Fibroblast of lung (primary cell): Measurements from ENCODE around the gene KIF26B. TPM values are rescaled to one million over a fixed set of nuclear protein-coding genes. Genes with fewer than 3 reads are reported as not detected.
A peak's percentile ranks its signal among the peaks of the same experiment; 100 is the strongest.

Experiments
- DNase-seq, 2 donors: peaks; one replicate each; pipeline versions ENCODE4 v3.0.0 to v3.0.0-alpha.2; 2010; ENCODE audit warnings: low read depth in 2 of 2
- H2AFZ ChIP-seq: 2 replicates; pipeline ENCODE4 v1.5.1; 2012; ENCODE audit warnings: low read length, control low read depth, inconsistent platforms
- H3K27ac ChIP-seq: 2 replicates; pipeline ENCODE4 v1.5.1; 2011; ENCODE audit warnings: low read length, control low read depth; ENCODE audit not compliant: insufficient read depth
- H3K27me3 ChIP-seq: 2 replicates; pipeline ENCODE4 v1.5.1; 2011; ENCODE audit warnings: mild to moderate bottlenecking, low read length; ENCODE audit not compliant: control insufficient read depth, insufficient read depth
- H3K36me3 ChIP-seq: 2 replicates; pipeline ENCODE4 v1.5.1; 2011; ENCODE audit warnings: low read length; ENCODE audit not compliant: control insufficient read depth, insufficient read depth
- H3K4me1 ChIP-seq: 2 replicates; pipeline ENCODE4 v1.5.1; 2011; ENCODE audit warnings: low read length; ENCODE audit not compliant: control insufficient read depth, insufficient read depth; ENCODE audit errors: extremely low read depth
- H3K4me2 ChIP-seq: 2 replicates; pipeline ENCODE4 v1.5.1; 2011; ENCODE audit warnings: low read length, control low read depth; ENCODE audit not compliant: insufficient read depth; ENCODE audit errors: extremely low read depth
- H3K4me3 ChIP-seq, 4 experiments: fragments of 200-600 bp in 1 of 4; sonication (generic) in 1 of 4; replicated peaks in 1 of 4; 2 replicates each; pipeline ENCODE4 v1.5.1; 2011 to 2016; ENCODE audit warnings: low read length in 4 of 4, low read depth in 3 of 4, mild to moderate bottlenecking in 3 of 4, control low read depth in 2 of 4, inconsistent platforms in 1 of 4, mixed read lengths in 1 of 4; ENCODE audit not compliant: insufficient read depth in 1 of 4; ENCODE audit errors: control extremely low read depth in 1 of 4
- H3K79me2 ChIP-seq: 2 replicates; pipeline ENCODE4 v1.5.1; 2012; ENCODE audit warnings: mild to moderate bottlenecking, low read length, inconsistent platforms; ENCODE audit not compliant: control insufficient read depth, insufficient read depth
- H3K9ac ChIP-seq: 2 replicates; pipeline ENCODE4 v1.5.1; 2011; ENCODE audit warnings: mild to moderate bottlenecking, low read length, control low read depth; ENCODE audit not compliant: insufficient read depth
- H3K9me3 ChIP-seq: 2 replicates; pipeline ENCODE4 v1.5.1; 2012; ENCODE audit warnings: low read depth, low read length; ENCODE audit not compliant: control insufficient read depth, insufficient read depth
- H4K20me1 ChIP-seq: 2 replicates; pipeline ENCODE4 v1.5.1; 2011; ENCODE audit warnings: low read length; ENCODE audit not compliant: control insufficient read depth, insufficient read depth; ENCODE audit errors: extremely low read depth
- EZH2 ChIP-seq: IDR thresholded peaks from 2 replicates; pipeline ENCODE4 v1.5.1; 2012; ENCODE audit warnings: low read length, control low read depth, mild to moderate bottlenecking; ENCODE audit errors: missing control alignments
- polyA plus RNA-seq, 2 donors: library from polyadenylated mRNA; depleted of rRNA in 1 of 2; stranded (reverse) in 1 of 2; unstranded in 1 of 2; fragments of >200 nt; gene quantifications; 2 replicates each; pipeline ENCODE4 v1.2.1, GENCODE V29; 2011 to 2012; ENCODE audit warnings: missing spikeins in 1 of 2
- total RNA-seq: library from RNA; depleted of rRNA; stranded (reverse); fragments of >200 nt; gene quantifications from 2 replicates; pipeline ENCODE4 v1.2.1, GENCODE V29; 2014
- TF ChIP-seq, protein P1 (sequence below), 2 donors: IDR thresholded peaks in 1 of 2; conservative IDR thresholded peaks in 1 of 2; 1 replicate in 1 of 2; 2 replicates in 1 of 2; pipeline ENCODE4 v1.5.1; 2011 to 2012; ENCODE audit warnings: low read length in 2 of 2, control low read depth in 1 of 2, inconsistent platforms in 1 of 2, low read depth in 1 of 2, mild to moderate bottlenecking in 1 of 2

The KIF26B gene
- total and polyA plus RNA-seq, 2 donors (not counting 1 experiment from before 2014, with no cell fraction given), result 5.3 to 6.1 TPM

DNA sequence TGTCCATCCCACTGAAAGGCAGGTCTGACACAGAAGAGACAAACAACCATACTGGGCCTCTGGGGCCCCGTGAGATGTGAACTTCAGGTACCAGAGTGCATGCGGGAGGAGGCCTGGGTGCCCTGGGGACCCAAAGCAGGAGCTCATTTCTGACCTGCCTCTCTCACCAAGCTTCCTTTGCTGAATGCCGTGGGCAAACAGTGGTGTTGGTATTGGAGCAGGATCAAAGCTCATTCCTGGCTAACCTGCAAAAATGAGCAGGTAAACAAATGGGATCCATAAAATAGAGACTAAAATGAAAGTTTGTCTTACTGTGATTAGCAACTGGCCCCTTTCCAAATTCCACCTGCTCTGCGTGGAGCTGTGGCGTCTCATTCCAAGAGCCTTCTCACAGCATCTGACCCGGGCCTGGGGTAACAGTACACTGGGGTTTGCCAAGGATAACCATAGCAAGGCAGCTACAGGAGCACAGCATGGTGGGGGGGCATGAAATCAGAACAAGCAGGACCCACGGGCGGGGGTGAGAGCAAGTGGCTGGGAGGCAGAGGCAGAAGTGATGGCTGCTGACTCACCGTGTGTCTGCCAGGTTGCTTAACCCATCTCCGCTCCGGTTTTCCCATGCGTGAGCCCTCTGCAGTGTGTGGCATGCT, 103.6 kb downstream of the KIF26B start:
- no peaks in the 10 kb centered on the region for H3K36me3 ChIP-seq
- H3K27me3 ChIP-seq, result no peaks in the 10 kb centered on the region

DNA sequence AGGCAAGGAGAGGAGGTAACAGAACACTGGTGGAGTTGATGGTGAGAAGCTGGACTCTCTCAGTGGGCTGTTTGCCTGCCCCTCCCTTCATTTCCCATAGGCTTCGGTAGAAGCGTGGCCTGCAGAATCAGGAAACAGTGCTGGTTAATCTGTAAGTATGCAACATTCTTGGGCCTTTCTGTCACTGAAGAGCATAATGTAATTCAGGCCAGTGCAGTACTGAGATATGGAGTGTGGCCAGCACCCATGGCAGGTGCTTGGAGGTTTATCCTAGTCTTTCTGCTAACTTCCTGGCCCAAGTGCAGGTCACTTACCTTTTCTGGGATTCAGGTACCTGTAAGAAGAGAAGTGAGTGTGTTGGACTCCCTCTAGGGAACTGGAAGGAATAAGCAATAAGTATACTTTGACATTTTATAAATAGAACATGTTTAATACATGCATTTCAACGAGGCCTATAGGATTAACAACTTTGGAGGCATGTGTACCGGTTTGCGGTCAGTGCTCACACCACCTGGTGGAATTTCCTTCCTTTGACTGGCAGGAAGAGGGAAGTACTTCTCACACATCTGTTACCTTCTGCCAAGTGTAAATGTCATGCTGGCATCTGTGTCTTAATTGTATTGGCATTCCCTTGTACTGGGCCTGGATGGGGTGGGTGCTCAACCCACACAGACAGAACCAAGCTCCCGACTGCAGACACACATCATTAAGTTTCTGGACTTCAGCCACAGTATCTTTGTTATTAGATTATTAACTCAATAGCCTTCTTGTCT, 105.5 kb downstream of the KIF26B start:
- no peak overlapping the region for H3K27ac ChIP-seq
- no peaks in the 10 kb centered on the region for H3K9me3 ChIP-seq
- no peak overlapping the region for H3K4me2 ChIP-seq
- H3K36me3 ChIP-seq, result no peaks in the 10 kb centered on the region
- peak in 1 of 2 donors; percentile 10 for DNase-seq
- TF ChIP-seq, protein P1, sequence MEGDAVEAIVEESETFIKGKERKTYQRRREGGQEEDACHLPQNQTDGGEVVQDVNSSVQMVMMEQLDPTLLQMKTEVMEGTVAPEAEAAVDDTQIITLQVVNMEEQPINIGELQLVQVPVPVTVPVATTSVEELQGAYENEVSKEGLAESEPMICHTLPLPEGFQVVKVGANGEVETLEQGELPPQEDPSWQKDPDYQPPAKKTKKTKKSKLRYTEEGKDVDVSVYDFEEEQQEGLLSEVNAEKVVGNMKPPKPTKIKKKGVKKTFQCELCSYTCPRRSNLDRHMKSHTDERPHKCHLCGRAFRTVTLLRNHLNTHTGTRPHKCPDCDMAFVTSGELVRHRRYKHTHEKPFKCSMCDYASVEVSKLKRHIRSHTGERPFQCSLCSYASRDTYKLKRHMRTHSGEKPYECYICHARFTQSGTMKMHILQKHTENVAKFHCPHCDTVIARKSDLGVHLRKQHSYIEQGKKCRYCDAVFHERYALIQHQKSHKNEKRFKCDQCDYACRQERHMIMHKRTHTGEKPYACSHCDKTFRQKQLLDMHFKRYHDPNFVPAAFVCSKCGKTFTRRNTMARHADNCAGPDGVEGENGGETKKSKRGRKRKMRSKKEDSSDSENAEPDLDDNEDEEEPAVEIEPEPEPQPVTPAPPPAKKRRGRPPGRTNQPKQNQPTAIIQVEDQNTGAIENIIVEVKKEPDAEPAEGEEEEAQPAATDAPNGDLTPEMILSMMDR (conservative IDR thresholded peaks at IDR 0.05 in 1 of 2, IDR thresholded peaks at IDR 0.05 in 1 of 2; ENCODE audit: low read depth in 1 of 2, low read length in 2 of 2), result no peak
- no peak for TF ChIP-seq EZH2
- H3K4me1 ChIP-seq, result no peaks in the 10 kb centered on the region
- no peak overlapping the region for H2AFZ ChIP-seq
- no peaks in the 10 kb centered on the region for H3K27me3 ChIP-seq
- no peaks in the 10 kb centered on the region for H4K20me1 ChIP-seq
- no peaks in the 10 kb centered on the region for H3K79me2 ChIP-seq
- H3K9ac ChIP-seq, result no peak overlapping the region
- H3K4me3 ChIP-seq, result no peak overlapping the region

More for the DNA sequence above, 103.6 kb downstream of the KIF26B start:
- no peak overlapping the region for H3K27ac ChIP-seq
- no peak overlapping the region for H3K9ac ChIP-seq
- no peaks in the 10 kb centered on the region for H4K20me1 ChIP-seq
- no peaks in the 10 kb centered on the region for H3K4me1 ChIP-seq
- DNase-seq, result peak in 1 of 2 donors; percentile 39
- H3K9me3 ChIP-seq, result no peaks in the 10 kb centered on the region
- no peaks in the 10 kb centered on the region for H3K79me2 ChIP-seq
- H3K4me3 ChIP-seq, result no peak overlapping the region
- no peak overlapping the region for H2AFZ ChIP-seq
- no peak overlapping the region for H3K4me2 ChIP-seq
- TF ChIP-seq, protein P1 (conservative IDR thresholded peaks at IDR 0.05 in 1 of 2, IDR thresholded peaks at IDR 0.05 in 1 of 2; ENCODE audit: low read depth in 1 of 2, low read length in 2 of 2), result no peak
- no peak for TF ChIP-seq EZH2

DNA sequence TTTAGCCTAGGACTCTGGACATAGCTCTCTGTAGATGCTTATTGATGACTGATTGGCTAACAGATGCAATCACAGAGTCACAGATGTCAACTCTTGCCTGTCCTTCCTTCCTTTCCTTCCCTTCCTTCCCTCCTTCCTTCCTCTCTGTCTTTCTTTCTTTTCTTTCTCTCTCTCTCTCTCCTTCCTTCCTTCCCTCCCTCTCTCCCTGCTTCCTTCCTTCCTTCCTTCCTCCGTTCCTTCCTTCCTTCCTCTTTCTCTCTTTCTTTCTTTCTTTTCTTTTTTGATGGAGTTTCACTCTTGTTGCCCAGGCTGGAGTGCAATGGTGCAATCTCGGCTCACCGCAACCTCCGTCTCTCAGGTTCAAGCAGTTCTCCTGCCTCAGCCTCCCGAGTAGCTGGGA, 106.1 kb downstream of the KIF26B start:
- no peak overlapping the region for H3K9ac ChIP-seq
- no peak overlapping the region for H3K4me3 ChIP-seq
- no peaks in the 10 kb centered on the region for H3K4me1 ChIP-seq
- DNase-seq, result no peak
- no peaks in the 10 kb centered on the region for H4K20me1 ChIP-seq
- no peak overlapping the region for H2AFZ ChIP-seq
- H3K36me3 ChIP-seq, result no peaks in the 10 kb centered on the region
- no peaks in the 10 kb centered on the region for H3K79me2 ChIP-seq
- no peaks in the 10 kb centered on the region for H3K9me3 ChIP-seq
- TF ChIP-seq, protein P1 (conservative IDR thresholded peaks at IDR 0.05 in 1 of 2, IDR thresholded peaks at IDR 0.05 in 1 of 2; ENCODE audit: low read depth in 1 of 2, low read length in 2 of 2), result no peak
- no peak for TF ChIP-seq EZH2
- H3K27me3 ChIP-seq, result no peaks in the 10 kb centered on the region
- H3K27ac ChIP-seq, result no peak overlapping the region
- H3K4me2 ChIP-seq, result no peak overlapping the region
